H1 (cell line): ENCODE results near the gene USP16. TPM values are rescaled to one million over a fixed set of nuclear protein-coding genes. Genes with fewer than 3 reads are reported as not detected.

ENCODE experiments used
- CTCF ChIA-PET: fragments of 300-600 bp; sonication (Branson Sonifier 250); formaldehyde crosslinking; loops from one replicate; lab custom pipeline; 2021; ENCODE audit not compliant: partially characterized antibody; lab: Charles Lee
- POLR2A ChIA-PET: fragments of 300-600 bp; sonication (Branson Sonifier 250); formaldehyde crosslinking; loops from one replicate; lab custom pipeline; 2021; ENCODE audit warnings: inconsistent platforms; ENCODE audit not compliant: partially characterized antibody; lab: Charles Lee
- DNase-seq, 2 experiments: peaks; one replicate each; pipeline versions ENCODE4 v3.0.0 to v3.0.0-alpha.2; 2010 to 2022; ENCODE audit warnings: low spot score in 2 of 2, low read depth in 1 of 2, mixed read lengths in 1 of 2
- FAIRE-seq: peaks from 2 replicates; lab custom pipeline; 2011; peaks lifted over from hg19 to GRCh38; lab: Jason Lieb, UNC
- H2AFZ ChIP-seq: 2 replicates; pipeline ENCODE4 v1.8.1; 2012; ENCODE audit warnings: low read length, inconsistent platforms
- H2AK5ac ChIP-seq: 2 replicates; pipeline ENCODE4 v1.6.1; 2013; ENCODE audit warnings: low read depth, low read length
- H2BK120ac ChIP-seq: replicated peaks from 2 replicates; pipeline ENCODE3; 2013; ENCODE audit warnings: low read depth, low read length, inconsistent platforms
- H2BK12ac ChIP-seq: 2 replicates; pipeline ENCODE4 v1.6.1; 2013; ENCODE audit warnings: low read depth, low read length
- H2BK15ac ChIP-seq: 2 replicates; pipeline ENCODE4 v1.6.1; 2013; ENCODE audit warnings: low read length
- H2BK20ac ChIP-seq: 2 replicates; pipeline ENCODE4 v1.6.1; 2013; ENCODE audit warnings: low read length
- H2BK5ac ChIP-seq: 2 replicates; pipeline ENCODE4 v1.6.1; 2013; ENCODE audit warnings: low read depth, low read length
- H3K14ac ChIP-seq: 2 replicates; pipeline ENCODE4 v1.6.1; 2013; ENCODE audit warnings: inconsistent platforms; ENCODE audit not compliant: insufficient read length
- H3K18ac ChIP-seq: 2 replicates; pipeline ENCODE4 v1.6.1; 2013; ENCODE audit warnings: low read length; ENCODE audit errors: extremely low read depth
- H3K23ac ChIP-seq: 2 replicates; pipeline ENCODE4 v1.6.1; 2013; ENCODE audit warnings: inconsistent platforms; ENCODE audit not compliant: insufficient read length
- H3K23me2 ChIP-seq: 2 replicates; pipeline ENCODE4 v1.6.1; 2013; ENCODE audit warnings: low read depth, low read length
- H3K27ac ChIP-seq: 2 replicates; pipeline ENCODE4 v1.6.1; 2011; ENCODE audit warnings: low read depth, low read length, inconsistent platforms
- H3K27me3 ChIP-seq, 4 experiments: replicated peaks in 1 of 4; 1 replicate in 1 of 4; 2 replicates in 3 of 4; pipeline versions ENCODE4 v1.6.1 to v1.8.1; 2011 to 2013; ENCODE audit warnings: low read length in 3 of 4, mild to moderate bottlenecking in 3 of 4, inconsistent platforms in 2 of 4, mixed read lengths in 2 of 4, moderate library complexity in 1 of 4; ENCODE audit not compliant: control insufficient read depth in 3 of 4, insufficient read depth in 3 of 4; ENCODE audit errors: extremely low read depth in 1 of 4
- H3K36me3 ChIP-seq, 4 experiments: 2 replicates each; pipeline versions ENCODE4 v1.6.1 to v1.8.1; 2011 to 2013; ENCODE audit warnings: mild to moderate bottlenecking in 4 of 4, low read length in 3 of 4, moderate library complexity in 2 of 4, control low read depth in 1 of 4, inconsistent platforms in 1 of 4; ENCODE audit not compliant: insufficient read depth in 4 of 4, control insufficient read depth in 2 of 4
- H3K4ac ChIP-seq: replicated peaks from 2 replicates; pipeline ENCODE3; 2013; ENCODE audit warnings: low read length, low read depth, mixed read lengths, inconsistent platforms; ENCODE audit not compliant: insufficient read length
- H3K4me1 ChIP-seq, 4 experiments: replicated peaks in 1 of 4; 1 replicate in 1 of 4; 2 replicates in 3 of 4; pipeline versions ENCODE4 v1.6.1 to v1.8.1; 2011 to 2013; ENCODE audit warnings: low read length in 3 of 4, inconsistent platforms in 2 of 4, mixed read lengths in 1 of 4; ENCODE audit not compliant: insufficient read depth in 4 of 4, control insufficient read depth in 3 of 4
- H3K4me2 ChIP-seq, 2 experiments: 2 replicates each; pipeline versions ENCODE4 v1.6.1 to v1.8.1; 2011 to 2013; ENCODE audit warnings: low read depth in 2 of 2, low read length in 2 of 2, control low read depth in 1 of 2, inconsistent platforms in 1 of 2, mild to moderate bottlenecking in 1 of 2; ENCODE audit not compliant: insufficient read depth in 1 of 2
- H3K4me3 ChIP-seq, 4 experiments: fragments of 200-600, 300-600 bp in 1 of 4; sonication (generic), shearing (Covaris generic), sonication (Bioruptor Twin) in 1 of 4; 2 replicates each; pipeline versions ENCODE4 v1.5.1 to v1.8.1; 2011 to 2016; ENCODE audit warnings: low read length in 4 of 4, low read depth in 3 of 4, control low read depth in 2 of 4, inconsistent platforms in 2 of 4, mild to moderate bottlenecking in 2 of 4, mixed read lengths in 1 of 4, moderate library complexity in 1 of 4; ENCODE audit not compliant: insufficient read depth in 2 of 4; ENCODE audit errors: extremely low read depth in 1 of 4
- H3K56ac ChIP-seq: replicated peaks from 2 replicates; pipeline ENCODE3; 2013; ENCODE audit warnings: low read depth, mild to moderate bottlenecking, mixed read lengths, low read length, inconsistent platforms; ENCODE audit not compliant: insufficient read length
- H3K79me1 ChIP-seq: 2 replicates; pipeline ENCODE4 v1.6.1; 2013; ENCODE audit warnings: low read depth, low read length, control low read depth
- H3K79me2 ChIP-seq, 2 experiments: 2 replicates each; pipeline versions ENCODE4 v1.6.1 to v1.8.1; 2012 to 2013; ENCODE audit warnings: low read length in 2 of 2, mild to moderate bottlenecking in 2 of 2, inconsistent platforms in 1 of 2; ENCODE audit not compliant: insufficient read depth in 2 of 2, control insufficient read depth in 1 of 2
- H3K9ac ChIP-seq, 4 experiments: replicated peaks in 1 of 4; 1 replicate in 1 of 4; 2 replicates in 3 of 4; pipeline versions ENCODE4 v1.6.1 to v1.8.1; 2011 to 2013; ENCODE audit warnings: low read depth in 3 of 4, low read length in 3 of 4, control low read depth in 2 of 4, mild to moderate bottlenecking in 2 of 4, moderate library complexity in 2 of 4, inconsistent platforms in 1 of 4; ENCODE audit errors: extremely low read depth in 1 of 4
- H3K9me3 ChIP-seq, 2 experiments: 2 replicates each; pipeline versions ENCODE4 v1.6.1 to v1.8.1; 2012 to 2013; ENCODE audit warnings: mild to moderate bottlenecking in 2 of 2, moderate library complexity in 2 of 2, control low read depth in 1 of 2, inconsistent platforms in 1 of 2, low read depth in 1 of 2, low read length in 1 of 2, mixed read lengths in 1 of 2; ENCODE audit not compliant: insufficient read depth in 2 of 2
- H4K20me1 ChIP-seq, 2 experiments: replicated peaks in 1 of 2; 2 replicates each; pipeline versions ENCODE3 to v1.8.1; 2011 to 2013; ENCODE audit warnings: inconsistent platforms in 2 of 2, low read length in 2 of 2, mild to moderate bottlenecking in 1 of 2; ENCODE audit not compliant: insufficient read depth in 2 of 2, control insufficient read depth in 1 of 2
- H4K5ac ChIP-seq: 2 replicates; pipeline ENCODE4 v1.6.1; 2013; ENCODE audit warnings: low read length, low read depth, mixed read lengths, inconsistent platforms; ENCODE audit not compliant: insufficient read length
- H4K8ac ChIP-seq: 2 replicates; pipeline ENCODE4 v1.8.0; 2013; ENCODE audit warnings: mild to moderate bottlenecking, moderate library complexity, low read length, inconsistent platforms; ENCODE audit not compliant: insufficient read depth; ENCODE audit errors: extremely low read depth
- H4K91ac ChIP-seq: replicated peaks from 2 replicates; pipeline ENCODE3; 2013; ENCODE audit warnings: low read length, mixed read lengths, inconsistent platforms; ENCODE audit not compliant: insufficient read length
- KDM1A ChIP-seq: fragments of 200-600, 300-600 bp; sonication (generic); IDR thresholded peaks from 2 replicates; pipeline ENCODE4 v1.7.1; 2016; ENCODE audit warnings: mild to moderate bottlenecking, low read length, borderline replicate concordance
- YY1 ChIP-seq: IDR thresholded peaks from 2 replicates; pipeline ENCODE4 v1.6.1; 2011; ENCODE audit warnings: low read depth, mild to moderate bottlenecking, low read length
- WGBS, 2 experiments: shearing (Covaris generic) in 1 of 2; methylation state at CpG; one replicate each; pipeline versions ENCODE4 v1.1.6 to v1.1.7; 2013 to 2015; ENCODE audit warnings: low lambda C conversion rate in 2 of 2, mixed read lengths in 2 of 2, inconsistent platforms in 1 of 2, low coverage in 1 of 2, missing lambda C conversion rate in 1 of 2; ENCODE audit not compliant: insufficient replicate concordance in 2 of 2, insufficient coverage in 1 of 2, insufficient read length in 1 of 2; ENCODE audit errors: extremely low coverage in 1 of 2, missing lambda C conversion rate in 1 of 2; 5-methylcytosine and 5-hydroxymethylcytosine counted together
- polyA plus RNA-seq, 7 experiments: library from polyadenylated mRNA; depleted of rRNA in 3 of 7; stranded (reverse) in 5 of 7; unstranded in 2 of 7; fragments of >200 nt in 5 of 7; fragments of 200-250 nt in 2 of 7; gene quantifications; 1 replicate in 5 of 7; 2 replicates in 1 of 7; 4 replicates in 1 of 7; pipeline versions ENCODE4 v1.2.1 to v1.2.3, GENCODE V29; 2011 to 2013; ENCODE audit warnings: missing spikeins in 2 of 7, mixed read lengths in 2 of 7
- total RNA-seq: library from RNA; stranded (reverse); fragmentation: NEBNext Ultra II Directional; extraction: Animal tissue kit (Norgen Biotek cat#: 25700); gene quantifications from 2 replicates; pipeline ENCODE4 v1.2.1, GENCODE V29; 2021

Gene USP16
- total and polyA plus RNA-seq, 2 of the 8 experiments (the other 6 are each of a cell fraction or from before 2014, with no cell fraction given) = 3.4 to 19.1 TPM

GRCh38 chr21:29075706-29076466 lies 51.4 kb downstream of the USP16 start:
- Histone ChIP-seq H2BK120ac (no peak overlapping the region), H4K8ac (no peak overlapping the region), H3K23me2 (peaks cover 7% of the 10 kb centered on the region; the same call in 1 of the 2 replicates), H3K9me3 (no peaks in the 10 kb centered on the region; a peak in 1 of 4 replicates), H2AK5ac (no peak overlapping the region), H3K79me1 (0 out of 2 replicates have a peak, but pooled peaks cover 3% of the 10 kb centered on the region), H3K18ac (no peak overlapping the region), H4K91ac (no peak overlapping the region)
- ChIA-PET POLR2A (interaction anchor here (1.0 to 1.2 kb wide), 2 partner anchors 10 to 12 kb away, joined by 3 read pairs; no protein-coding TSS in a partner anchor), CTCF (interaction anchor here (1.5 to 2.5 kb wide), 3 partner anchors 10 to 301 kb away, joined by 4 to 7 read pairs (median 6); no protein-coding TSS in a partner anchor)
- no peak for TF ChIP-seq KDM1A
- TF ChIP-seq YY1 = no peak
- TF ChIP-seq, all 59 proteins: peak for 0
- H3K56ac ChIP-seq = no peak overlapping the region
- H2BK15ac ChIP-seq = no peak overlapping the region
- H2AFZ ChIP-seq = 0 out of 2 replicates have a peak overlapping the region, but pooled peaks have one; percentile 22
- H3K9ac ChIP-seq = no peak overlapping the region
- H3K27ac ChIP-seq = no peak overlapping the region
- no peak overlapping the region for H2BK20ac ChIP-seq
- no peak overlapping the region; a peak in 1 of 4 replicates for H3K4me2 ChIP-seq
- peaks cover 7% of the 10 kb centered on the region in 2 experiments for H4K20me1 ChIP-seq
- no peak overlapping the region for H4K5ac ChIP-seq
- no peak overlapping the region for H3K14ac ChIP-seq
- no peak overlapping the region for H3K4ac ChIP-seq
- H3K4me3 ChIP-seq = no peak overlapping the region
- H3K23ac ChIP-seq = no peak overlapping the region
- DNase-seq = no peak
- FAIRE-seq = no peak
- peaks cover 26% of the 10 kb centered on the region in 2 experiments for H3K79me2 ChIP-seq
- no peaks in the 10 kb centered on the region for H3K27me3 ChIP-seq
- H2BK5ac ChIP-seq = no peak overlapping the region
- no peaks in the 10 kb centered on the region for H3K36me3 ChIP-seq
- WGBS, 2 experiments = 92% methylated on average over 9 of the region's 9 CpGs; no CpG with 5 or more reads in 1 of the 2 experiments
- H3K4me1 ChIP-seq = peaks cover 0 to 5% (median 0%) of the 10 kb centered on the region in 4 experiments; a peak in 2 of 7 replicates
- H2BK12ac ChIP-seq = no peak overlapping the region
